Right lobe of liver (tissue), 6 donors: Measurements from ENCODE around the gene CDC25B. TPM values are rescaled to one million over a fixed set of nuclear protein-coding genes. Genes with fewer than 3 reads are reported as not detected.
A peak's percentile ranks its signal among the peaks of the same experiment; 100 is the strongest.

Experiments used
- ATAC-seq, 4 donors: fragments of 200-7000 bp; cut with Tn5 transposase; one replicate each; pipeline ENCODE4 v1.9.1; 2020; ENCODE audit warnings: mild to moderate bottlenecking in 4 of 4, moderate library complexity in 4 of 4
- DNase-seq, 3 donors: peaks; one replicate each; pipeline ENCODE4 v3.0.0-alpha.2; 2020
- H3K27ac ChIP-seq, 3 donors: fragments of 200-600 bp; one replicate each; pipeline ENCODE4 v1.8.0; 2022
- H3K27me3 ChIP-seq, 2 donors: fragments of 200-600 bp; one replicate each; pipeline ENCODE4 v1.8.0; 2022
- H3K36me3 ChIP-seq, 4 donors: fragments of 200-600 bp; sonication (generic) in 1 of 4; one replicate each; pipeline versions ENCODE4 v1.5.1 to v1.8.0; 2017 to 2022; ENCODE audit warnings: control low read depth in 1 of 4
- H3K4me1 ChIP-seq, 4 donors: fragments of 200-600 bp; sonication (generic) in 1 of 4; one replicate each; pipeline versions ENCODE4 v1.5.1 to v1.8.0; 2017 to 2022; ENCODE audit warnings: control low read depth in 1 of 4
- H3K4me3 ChIP-seq, 3 donors: fragments of 200-600 bp; one replicate each; pipeline ENCODE4 v1.8.0; 2022
- H3K9me3 ChIP-seq, 4 donors: fragments of 200-600 bp; sonication (generic) in 1 of 4; one replicate each; pipeline versions ENCODE4 v1.5.1 to v1.8.0; 2017 to 2022; ENCODE audit warnings: control low read depth in 1 of 4
- POLR2A ChIP-seq: fragments of 450-650 bp; IDR thresholded peaks from one replicate; pipeline ENCODE4 v1.6.1; 2017; ENCODE audit warnings: antibody characterized with exemption, mild to moderate bottlenecking
- WGBS: methylation state at CpG from one replicate; pipeline ENCODE4 v1.1.6; 2018; ENCODE audit warnings: low coverage, low lambda C conversion rate; ENCODE audit not compliant: insufficient coverage; ENCODE audit errors: missing lambda C conversion rate; 5-methylcytosine and 5-hydroxymethylcytosine counted together
- intact Hi-C, 2 donors: fragments of 100-400 bp; cut with DNase I; formaldehyde crosslinking; loops; one replicate each; pipeline versions ENCODE4 v1.11.2 to v1.14.1; 2022
- total RNA-seq, 6 experiments: library from RNA; depleted of rRNA in 2 of 6; stranded (reverse); fragments of >200 nt in 2 of 6; fragmentation: NEBNext Ultra II Directional in 3 of 6; extraction: Animal tissue kit (Norgen Biotek cat#: 25700) in 3 of 6; gene quantifications; one replicate each; pipeline versions ENCODE4 v1.1.0 to v1.2.4, GENCODE V29; 2016 to 2023
- TF ChIP-seq, protein P1 (sequence below), 4 donors: fragments of 200-600 bp in 3 of 4; fragments of 450-650 bp in 1 of 4; IDR thresholded peaks; one replicate each; pipeline versions ENCODE4 v1.5.1 to v1.8.0; 2016 to 2022; ENCODE audit warnings: antibody characterized with exemption in 4 of 4, mild to moderate bottlenecking in 2 of 4
- donor health status: DM: no; HTN: yes; CAD: no.
- donor health status: DM: no; HTN: no; CAD: no.
- donor health status: DM: no; HTN: no; CAD: no.
- donor health status: DM: no; HTN: yes; CAD: no.
- donor health status: DM: no; HTN: yes; CAD: no.

Gene CDC25B
- total RNA-seq, 6 experiments from 2014 or later, result 10.9 to 28.7 (median 16.5) TPM

DNA sequence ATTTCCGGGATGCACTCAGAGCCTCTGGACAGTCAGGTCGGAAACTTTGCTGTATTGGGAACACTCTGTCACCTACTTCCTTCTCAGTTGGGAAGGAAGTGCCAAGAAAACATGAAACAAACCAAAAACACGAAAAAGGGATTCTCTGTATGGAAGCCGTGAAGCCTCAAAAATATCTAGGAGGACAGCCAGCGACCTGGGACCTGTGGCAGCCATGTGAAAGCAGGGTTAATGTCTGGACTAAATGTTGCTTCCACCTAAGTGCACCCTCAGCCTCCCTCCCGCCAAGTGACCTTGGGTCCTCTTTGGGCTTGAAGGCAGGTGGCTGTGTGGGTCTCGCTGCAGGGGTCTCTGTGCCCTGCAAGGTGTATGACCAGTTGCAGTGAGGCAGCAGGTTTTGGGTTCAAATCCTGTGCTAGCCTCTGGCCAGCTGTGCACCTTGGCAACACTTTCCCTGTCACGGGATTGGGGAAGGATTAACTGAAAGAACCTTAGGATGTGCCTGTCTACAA is 51.4 kb downstream of the CDC25B start:
- no peaks in the 10 kb centered on the region for H3K27me3 ChIP-seq
- intact Hi-C loops, result no loop called here
- no peak for DNase-seq
- no peak for TF ChIP-seq POLR2A
- TF ChIP-seq, protein P1, sequence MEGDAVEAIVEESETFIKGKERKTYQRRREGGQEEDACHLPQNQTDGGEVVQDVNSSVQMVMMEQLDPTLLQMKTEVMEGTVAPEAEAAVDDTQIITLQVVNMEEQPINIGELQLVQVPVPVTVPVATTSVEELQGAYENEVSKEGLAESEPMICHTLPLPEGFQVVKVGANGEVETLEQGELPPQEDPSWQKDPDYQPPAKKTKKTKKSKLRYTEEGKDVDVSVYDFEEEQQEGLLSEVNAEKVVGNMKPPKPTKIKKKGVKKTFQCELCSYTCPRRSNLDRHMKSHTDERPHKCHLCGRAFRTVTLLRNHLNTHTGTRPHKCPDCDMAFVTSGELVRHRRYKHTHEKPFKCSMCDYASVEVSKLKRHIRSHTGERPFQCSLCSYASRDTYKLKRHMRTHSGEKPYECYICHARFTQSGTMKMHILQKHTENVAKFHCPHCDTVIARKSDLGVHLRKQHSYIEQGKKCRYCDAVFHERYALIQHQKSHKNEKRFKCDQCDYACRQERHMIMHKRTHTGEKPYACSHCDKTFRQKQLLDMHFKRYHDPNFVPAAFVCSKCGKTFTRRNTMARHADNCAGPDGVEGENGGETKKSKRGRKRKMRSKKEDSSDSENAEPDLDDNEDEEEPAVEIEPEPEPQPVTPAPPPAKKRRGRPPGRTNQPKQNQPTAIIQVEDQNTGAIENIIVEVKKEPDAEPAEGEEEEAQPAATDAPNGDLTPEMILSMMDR (IDR thresholded peaks at IDR 0.05), result no peak
- no peaks in the 10 kb centered on the region for H3K36me3 ChIP-seq
- ATAC-seq, result no peak
- peaks cover 0 to 4% (median 0%) of the 10 kb centered on the region in 4 donors for H3K4me1 ChIP-seq
- no peaks in the 10 kb centered on the region for H3K9me3 ChIP-seq
- peak overlapping the region; percentile 90 to 94 (median 93) for H3K27ac ChIP-seq
- H3K4me3 ChIP-seq, result peak overlapping the region; percentile 70 to 100 (median 81)
- WGBS, result 5% methylated on average over 7 of the region's 8 CpGs

GRCh38 chr20:3848565-3848964 is 52.5 kb downstream of the CDC25B start:
- Histone ChIP-seq H3K4me3 (no peak overlapping the region), H3K27me3 (no peaks in the 10 kb centered on the region), H3K36me3 (no peaks in the 10 kb centered on the region), H3K27ac (no peak overlapping the region), H3K4me1 (peaks cover 0 to 4% (median 0%) of the 10 kb centered on the region in 4 donors), H3K9me3 (no peaks in the 10 kb centered on the region)
- no peak for DNase-seq
- no CpG with 5 or more reads among the region's 1 CpG for WGBS
- no peak for TF ChIP-seq POLR2A
- TF ChIP-seq, protein P1 (IDR thresholded peaks at IDR 0.05), result no peak
- ATAC-seq, result no peak
- intact Hi-C loops, result no loop called here

- H3K27me3 ChIP-seq, result no peaks in the 10 kb centered on the region
- intact Hi-C loops, result no loop called here
- DNase-seq (no peak), ATAC-seq (peak; percentile 39 to 70 (median 51))
- H3K36me3 ChIP-seq, result peaks cover 0 to 43% (median 10%) of the 10 kb centered on the region in 4 donors
- H3K4me3 ChIP-seq, result no peak overlapping the region
- H3K9me3 ChIP-seq, result no peaks in the 10 kb centered on the region
- peaks cover 0 to 5% (median 0%) of the 10 kb centered on the region in 4 donors for H3K4me1 ChIP-seq
- no peak overlapping the region for H3K27ac ChIP-seq
- 59% methylated on average over 3 of the region's 4 CpGs for WGBS
- TF ChIP-seq, protein P1 (IDR thresholded peaks at IDR 0.05), result no peak
- no peak for TF ChIP-seq POLR2A
These were observed 58.4 kb downstream of the CDC25B start for GRCh38 chr20:3854462-3854871.

Other genes with a start within 250 kb of the CDC25B start
- gene GFRA4, start 132.9 kb upstream of the CDC25B start, total RNA-seq, result not detected
- gene ADAM33, start 114.3 kb upstream of the CDC25B start, total RNA-seq, result under 1 TPM; 0.24 to 0.51 (median 0.45) TPM
- 10 to 100 TPM in 2 of 6 experiments, 1 to 10 TPM in 4; 2.6 to 13.9 (median 5.7) TPM for gene SIGLEC1, start 83.7 kb upstream of the CDC25B start, total RNA-seq
- 1 to 10 TPM in 3 of 6 experiments, under 1 TPM in 3; 0.46 to 2.2 (median 0.97) TPM for gene HSPA12B, start 63.6 kb upstream of the CDC25B start, total RNA-seq
- gene ADISSP, start 28.6 kb upstream of the CDC25B start, total RNA-seq, result 10 to 100 TPM in 3 of 6 experiments, 1 to 10 TPM in 3; 9.6 to 11.7 (median 9.9) TPM
- not detected for gene SPEF1, start 14.9 kb upstream of the CDC25B start, total RNA-seq
- 10 to 100 TPM; 27.8 to 43.1 (median 31.6) TPM for gene CENPB, start 9.6 kb upstream of the CDC25B start, total RNA-seq
- 10 to 100 TPM in 3 of 6 experiments, 1 to 10 TPM in 3; 7.7 to 16.1 (median 9.5) TPM for gene AP5S1, start 24.2 kb downstream of the CDC25B start, total RNA-seq
- gene MAVS, start 50.5 kb downstream of the CDC25B start, total RNA-seq, result 10 to 100 TPM; 10.1 to 20.4 (median 17.0) TPM
- gene PANK2, start 93.1 kb downstream of the CDC25B start, total RNA-seq, result 10 to 100 TPM; 13.0 to 17.8 (median 13.8) TPM
- gene RNF24, start 219.2 kb downstream of the CDC25B start, total RNA-seq, result 1 to 10 TPM; 1.1 to 8.7 (median 2.2) TPM